Cardiac muscle cell (in vitro differentiated cells and primary cell): Measurements from ENCODE around the gene KRT27. TPM values are rescaled to one million over a fixed set of nuclear protein-coding genes. Genes with fewer than 3 reads are reported as not detected.
A peak's percentile ranks its signal among the peaks of the same experiment; 100 is the strongest.

Experiments
- DNase-seq, 2 donors: peaks; one replicate each; pipeline versions ENCODE4 v3.0.0 to v3.0.0-alpha.2; 2010 to 2017; ENCODE audit warnings: low read depth in 1 of 2, low spot score in 1 of 2
- H3K27ac ChIP-seq: fragments of 200-600 bp; sonication (generic); 2 replicates; pipeline ENCODE4 v1.5.1; 2016
- H3K27me3 ChIP-seq: fragments of 200-600 bp; sonication (generic); 2 replicates; pipeline ENCODE4 v1.6.0; 2016; ENCODE audit warnings: control low read depth
- H3K36me3 ChIP-seq: fragments of 200-600 bp; sonication (generic); 2 replicates; pipeline ENCODE4 v1.5.1; 2016; ENCODE audit warnings: control low read depth
- H3K4me1 ChIP-seq: fragments of 200-600 bp; sonication (generic); 2 replicates; pipeline ENCODE4 v1.8.1; 2017; ENCODE audit warnings: low read depth, mild to moderate bottlenecking, mixed run types
- H3K4me3 ChIP-seq: fragments of 200-600 bp; sonication (generic); 2 replicates; pipeline ENCODE4 v1.5.1; 2016; ENCODE audit warnings: mild to moderate bottlenecking
- H3K9me3 ChIP-seq: fragments of 200-600 bp; sonication (generic); 2 replicates; pipeline ENCODE4 v1.5.1; 2017; ENCODE audit warnings: low read depth, mild to moderate bottlenecking, control low read depth
- CTCF ChIP-seq: IDR thresholded peaks from 2 replicates; pipeline ENCODE4 v1.5.1; 2012; ENCODE audit warnings: low read depth, mild to moderate bottlenecking, low read length
- polyA plus RNA-seq: library from polyadenylated mRNA; unstranded; fragments of >200 nt; fragmentation: Nextera tagmentation; extraction: Ambion mirVana; gene quantifications from 2 replicates; pipeline ENCODE4 v1.2.1, GENCODE V29; 2016
- total RNA-seq: library from RNA; depleted of rRNA; stranded (reverse); fragments of >200 nt; gene quantifications from 2 replicates; pipeline ENCODE4 v1.2.3, GENCODE V29; 2016

The KRT27 gene
- total and polyA plus RNA-seq, 2 experiments from 2014 or later: not detected

- Histone ChIP-seq H3K9me3 (no peaks in the 10 kb centered on the region), H3K4me1 (peaks cover 14% of the 10 kb centered on the region), H3K27me3 (peaks cover 40% of the 10 kb centered on the region), H3K4me3 (no peak overlapping the region), H3K27ac (no peak overlapping the region), H3K36me3 (no peaks in the 10 kb centered on the region)
- DNase-seq: no peak
- TF ChIP-seq CTCF: no peak
Observed at GRCh38 chr17:40824015-40824832, 41.9 kb upstream of the KRT27 start.

DNA sequence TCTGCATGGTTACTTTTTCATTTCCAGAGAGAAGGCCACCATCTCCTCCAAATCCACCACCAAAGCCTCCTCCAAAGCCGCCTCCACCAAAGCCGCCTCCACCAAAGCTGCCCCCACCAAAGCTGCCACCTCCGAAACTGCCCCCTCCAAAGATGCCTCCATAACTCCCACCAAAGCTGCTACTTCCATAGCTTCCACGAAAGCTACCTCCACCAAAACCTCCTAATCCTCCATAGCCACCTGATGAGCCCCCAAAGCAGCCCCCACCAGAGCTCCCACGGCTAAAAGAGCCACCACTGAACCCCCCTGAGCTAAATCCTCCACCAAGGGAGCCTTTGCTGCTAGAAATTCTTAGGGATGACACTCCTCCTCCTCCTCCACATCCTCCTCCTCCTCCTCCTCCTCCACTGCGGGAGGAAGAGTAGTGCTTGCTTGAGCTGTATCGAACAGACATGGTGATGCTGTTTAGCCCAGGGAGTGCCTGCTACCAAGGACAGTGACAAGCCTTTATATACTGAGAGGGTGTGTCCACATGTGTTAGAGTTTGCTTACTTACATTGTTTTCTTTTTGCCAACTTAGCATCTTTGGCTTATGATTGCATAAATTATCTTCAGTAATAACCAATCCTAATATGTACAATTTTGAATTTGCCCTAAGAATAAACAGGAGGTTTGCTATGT, 39.9 kb upstream of the KRT27 start, which contains the start of gene KRT10:
Gene KRT10 (minus strand): TSS at position 483 of the 681 bp plus-strand sequence. CDS start 29 bp downstream, at position 454.
- Histone ChIP-seq H3K9me3 (no peaks in the 10 kb centered on the region), H3K27me3 (peaks cover 40% of the 10 kb centered on the region), H3K4me1 (peaks cover 9% of the 10 kb centered on the region), H3K36me3 (no peaks in the 10 kb centered on the region), H3K4me3 (no peak within 1 kb of the TSS), H3K27ac (no peak within 1 kb of the TSS)
- no peak for DNase-seq
- TF ChIP-seq CTCF: no peak

DNA sequence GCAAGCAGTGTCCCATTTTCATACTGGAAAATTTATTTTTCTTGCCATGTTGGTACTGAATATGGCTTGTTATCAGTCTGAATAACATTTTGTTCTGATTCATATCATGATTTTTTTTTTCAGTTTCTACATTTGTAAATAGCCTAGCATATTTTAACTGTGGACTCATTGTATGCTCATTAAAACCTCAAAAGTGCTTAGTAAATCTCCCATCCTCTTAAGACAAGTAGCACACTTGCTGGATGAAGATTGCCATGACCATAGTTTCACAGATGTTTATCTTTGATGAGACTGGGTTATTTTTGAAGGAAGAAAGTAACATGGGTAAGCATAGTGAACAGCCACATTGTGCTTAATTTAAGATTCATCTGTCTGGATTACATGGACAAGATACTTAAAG, 39.2 kb upstream of the KRT27 start:
- peaks cover 37% of the 10 kb centered on the region for H3K27me3 ChIP-seq
- no peak overlapping the region for H3K27ac ChIP-seq
- H3K9me3 ChIP-seq: no peaks in the 10 kb centered on the region
- H3K36me3 ChIP-seq: no peaks in the 10 kb centered on the region
- no peak for DNase-seq
- no peak overlapping the region for H3K4me3 ChIP-seq
- no peak for TF ChIP-seq CTCF
- H3K4me1 ChIP-seq: peaks cover 9% of the 10 kb centered on the region

DNA sequence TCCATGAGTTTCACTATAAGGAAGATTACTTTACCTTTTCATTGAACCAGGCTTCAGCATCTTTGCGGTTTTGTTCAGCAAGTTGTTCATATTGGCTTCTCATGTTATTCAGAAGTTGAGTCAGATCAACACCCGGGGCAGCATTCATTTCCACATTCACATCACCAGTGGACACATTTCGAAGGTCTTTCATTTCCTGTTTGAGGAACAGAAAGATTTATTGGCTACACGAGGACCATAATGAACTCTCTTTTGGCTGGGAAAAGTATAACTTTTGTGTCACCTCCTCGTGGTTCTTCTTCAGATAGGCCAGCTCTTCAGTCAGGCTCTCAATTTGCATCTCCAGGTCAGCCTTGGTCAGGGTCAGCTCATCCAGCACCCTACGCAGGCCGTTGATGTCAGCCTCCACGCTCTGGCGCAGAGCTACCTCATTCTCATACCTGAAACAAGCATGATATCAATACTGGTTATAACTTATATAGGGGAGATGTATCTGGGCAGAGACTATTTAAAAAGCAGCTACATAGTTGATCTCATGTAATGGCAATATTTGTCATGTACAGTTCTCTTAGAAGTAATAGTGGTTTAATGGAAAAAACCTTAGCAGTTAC, 38.0 kb upstream of the KRT27 start:
- Histone ChIP-seq H3K9me3 (no peaks in the 10 kb centered on the region), H3K27ac (no peak overlapping the region), H3K4me3 (no peak overlapping the region), H3K4me1 (peaks cover 9% of the 10 kb centered on the region), H3K36me3 (no peaks in the 10 kb centered on the region), H3K27me3 (peaks cover 31% of the 10 kb centered on the region)
- no peak for TF ChIP-seq CTCF
- no peak for DNase-seq

DNA sequence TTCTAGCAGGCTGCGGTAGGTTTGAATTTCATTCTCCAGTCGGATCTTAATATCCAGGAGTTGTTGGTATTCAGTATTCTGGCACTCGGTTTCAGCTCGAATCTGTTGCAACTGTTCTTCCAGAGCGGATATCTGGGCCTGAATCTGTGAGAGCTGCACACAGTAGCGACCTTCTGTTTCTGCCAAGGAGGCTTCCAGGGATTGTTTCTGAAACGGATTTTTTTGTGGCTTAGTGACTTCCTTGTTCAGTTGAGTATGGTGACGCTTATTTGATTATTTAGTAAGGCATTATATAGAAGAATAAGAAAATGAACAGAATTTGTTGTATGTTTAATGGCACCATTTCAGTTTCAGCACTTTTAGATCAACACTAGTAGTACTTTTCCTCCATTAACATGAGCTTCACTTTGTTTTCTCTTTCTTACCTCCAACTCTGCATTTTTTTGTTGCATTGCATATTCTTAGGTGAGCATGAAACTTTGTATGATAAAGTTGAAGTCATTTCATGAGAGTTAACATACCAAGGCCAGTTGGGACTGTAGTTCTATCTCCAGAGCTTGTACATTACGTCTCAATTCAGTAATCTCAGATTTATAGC, 37.3 kb upstream of the KRT27 start:
- peaks cover 9% of the 10 kb centered on the region for H3K4me1 ChIP-seq
- H3K4me3 ChIP-seq: peak overlapping the region; percentile 95
- no peaks in the 10 kb centered on the region for H3K36me3 ChIP-seq
- H3K9me3 ChIP-seq: no peaks in the 10 kb centered on the region
- peak in 1 of 2 donors; percentile 27 for DNase-seq
- no peak overlapping the region for H3K27ac ChIP-seq
- peaks cover 31% of the 10 kb centered on the region for H3K27me3 ChIP-seq
- no peak for TF ChIP-seq CTCF
